HepG2 (cell line): ENCODE results near the gene SCRG1. TPM values are rescaled to one million over a fixed set of nuclear protein-coding genes. Genes with fewer than 3 reads are reported as not detected.

ENCODE experiments used
- ATAC-seq: fragments of 200-7000 bp; cut with Tn5 transposase; 3 replicates; pipeline ENCODE4 v1.9.1; 2020; ENCODE audit warnings: mild to moderate bottlenecking, moderate library complexity
- BruUV-seq: library from RNA; stranded (reverse); fragments of 400-500 nt; replicated peaks from 2 replicates; lab custom pipeline; 2021; lab: Mats Ljungman, UMichigan
- CTCF ChIA-PET: fragments of 300-600 bp; formaldehyde crosslinking; extraction: SDS; loops from one replicate; lab custom pipeline; 2021; ENCODE audit warnings: low total read pairs, inconsistent platforms, low intra/inter-chr PET ratio; lab: Yijun Ruan, JAX
- POLR2A ChIA-PET: fragments of 350-600 bp; sonication (Branson Sonifier 250); formaldehyde crosslinking; loops from one replicate; lab custom pipeline; 2020; ENCODE audit warnings: antibody characterized with exemption, inconsistent platforms; lab: Yijun Ruan, JAX
- DNase-seq: peaks from one replicate; pipeline ENCODE4 v3.0.0-alpha.2; 2015; ENCODE audit warnings: low spot score
- FAIRE-seq: peaks from 3 replicates; lab custom pipeline; 2011; peaks lifted over from hg19 to GRCh38; lab: Jason Lieb, UNC
- H2AFZ ChIP-seq: one replicate; pipeline ENCODE4 v1.6.1; 2011; ENCODE audit warnings: low read length, inconsistent platforms
- H3K27ac ChIP-seq: fragments of 300-600 bp; 3 replicates; pipeline ENCODE4 v1.8.0; 2011; ENCODE audit warnings: mixed run types, mild to moderate bottlenecking, mixed read lengths, low read length, inconsistent platforms; ENCODE audit not compliant: insufficient read depth; ENCODE audit errors: extremely low read length
- H3K27me3 ChIP-seq, 2 experiments: fragments of 200-600 bp in 1 of 2; 2 replicates in 1 of 2; 3 replicates in 1 of 2; pipeline versions ENCODE4 v1.6.0 to v1.8.0; 2011; ENCODE audit warnings: low read length in 2 of 2, mild to moderate bottlenecking in 2 of 2, moderate library complexity in 2 of 2, inconsistent platforms in 1 of 2; ENCODE audit not compliant: insufficient read depth in 2 of 2, control insufficient read depth in 1 of 2
- H3K36me3 ChIP-seq, 2 experiments: fragments of 200-600 bp in 1 of 2; replicated peaks in 1 of 2; 2 replicates in 1 of 2; 3 replicates in 1 of 2; pipeline versions ENCODE4 v1.5.1 to v1.8.0; 2011; ENCODE audit warnings: low read length in 2 of 2, inconsistent platforms in 1 of 2; ENCODE audit not compliant: insufficient read depth in 2 of 2, control insufficient read depth in 1 of 2
- H3K4me1 ChIP-seq: 2 replicates; pipeline ENCODE4 v1.5.1; 2012; ENCODE audit warnings: low read length, inconsistent platforms; ENCODE audit not compliant: insufficient read depth
- H3K4me2 ChIP-seq: 2 replicates; pipeline ENCODE4 v1.6.0; 2011; ENCODE audit warnings: low read depth, low read length, inconsistent platforms
- H3K4me3 ChIP-seq, 3 experiments: fragments of 200-600 bp in 1 of 3; sonication (generic), shearing (Covaris generic) in 1 of 3; replicated peaks in 1 of 3; 2 replicates each; pipeline ENCODE4 v1.5.1; 2011 to 2016; ENCODE audit warnings: low read length in 3 of 3, inconsistent platforms in 2 of 3, low read depth in 2 of 3, mild to moderate bottlenecking in 2 of 3, control low read depth in 1 of 3, mixed read lengths in 1 of 3; ENCODE audit not compliant: insufficient read depth in 1 of 3
- H3K79me2 ChIP-seq: one replicate; pipeline ENCODE4 v1.6.1; 2011; ENCODE audit warnings: low read length, inconsistent platforms; ENCODE audit not compliant: insufficient read depth
- H3K9ac ChIP-seq: 2 replicates; pipeline ENCODE4 v1.6.0; 2011; ENCODE audit warnings: mild to moderate bottlenecking, low read depth, low read length, inconsistent platforms; ENCODE audit not compliant: insufficient read depth
- H3K9me3 ChIP-seq: 2 replicates; pipeline ENCODE4 v1.5.1; 2012; ENCODE audit warnings: mild to moderate bottlenecking, low read length
- H4K20me1 ChIP-seq: 2 replicates; pipeline ENCODE4 v1.6.0; 2011; ENCODE audit warnings: inconsistent platforms, mild to moderate bottlenecking, low read length, moderate library complexity; ENCODE audit not compliant: insufficient read depth
- HNRNPL ChIP-seq: fragments of 200-400 bp; formaldehyde crosslinking; IDR thresholded peaks from 2 replicates; pipeline ENCODE4 v1.6.1; 2017; ENCODE audit warnings: mild to moderate bottlenecking, low read depth, low read length
- HOXA3 ChIP-seq: sonication (generic); formaldehyde crosslinking; IDR thresholded peaks from 2 replicates; pipeline ENCODE4 v1.5.0; 2020; ENCODE audit warnings: missing genetic modification reagents
- IKZF4 ChIP-seq: sonication (generic); formaldehyde crosslinking; IDR thresholded peaks from 2 replicates; pipeline ENCODE4 v1.5.1; 2020; ENCODE audit warnings: borderline replicate concordance, mild to moderate bottlenecking, low read depth, missing genetic modification reagents; ENCODE audit errors: not compliant biosample characterization
- KAT7 ChIP-seq: IDR thresholded peaks from 2 replicates; pipeline ENCODE4 v1.6.1; 2018; ENCODE audit warnings: borderline replicate concordance, missing compliant biosample characterization
- LCORL ChIP-seq, 2 experiments: fragments of 450-650 bp in 1 of 2; sonication (generic) in 1 of 2; formaldehyde crosslinking in 1 of 2; IDR thresholded peaks; 2 replicates each; pipeline versions ENCODE4 v1.5.0 to v1.6.1; 2017 to 2020; ENCODE audit warnings: antibody characterized with exemption in 1 of 2, missing genetic modification reagents in 1 of 2
- NRL ChIP-seq: sonication (generic); formaldehyde crosslinking; IDR thresholded peaks from 2 replicates; pipeline ENCODE4 v1.5.0; 2020; ENCODE audit warnings: missing genetic modification reagents, mild to moderate bottlenecking, moderate library complexity, borderline replicate concordance
- PPARG ChIP-seq: conservative IDR thresholded peaks from 2 replicates; pipeline ENCODE4 v1.6.1; 2016; ENCODE audit warnings: missing biosample characterization, missing genetic modification reagents
- RARA ChIP-seq: IDR thresholded peaks from 2 replicates; pipeline ENCODE4 v1.6.1; 2016; ENCODE audit warnings: missing genetic modification reagents, missing compliant biosample characterization
- RBAK ChIP-seq: sonication (generic); formaldehyde crosslinking; IDR thresholded peaks from 2 replicates; pipeline ENCODE4 v1.5.1; 2020; ENCODE audit warnings: mild to moderate bottlenecking, missing genetic modification reagents
- TBX2 ChIP-seq: sonication (generic); formaldehyde crosslinking; IDR thresholded peaks from 2 replicates; pipeline ENCODE4 v1.5.0; 2020; ENCODE audit warnings: missing genetic modification reagents, mild to moderate bottlenecking, borderline replicate concordance
- UBTF ChIP-seq: sonication (generic); formaldehyde crosslinking; IDR thresholded peaks from 2 replicates; pipeline ENCODE4 v1.4.0; 2020; ENCODE audit warnings: mild to moderate bottlenecking, missing genetic modification reagents
- WIZ ChIP-seq: sonication (generic); formaldehyde crosslinking; IDR thresholded peaks from 2 replicates; pipeline ENCODE4 v1.5.1; 2020; ENCODE audit warnings: mild to moderate bottlenecking, missing genetic modification reagents
- ZBTB10 ChIP-seq: sonication (generic); formaldehyde crosslinking; IDR thresholded peaks from 2 replicates; pipeline ENCODE4 v1.4.0; 2020; ENCODE audit warnings: missing genetic modification reagents, borderline replicate concordance
- ZNF17 ChIP-seq: sonication (generic); formaldehyde crosslinking; IDR thresholded peaks from 2 replicates; pipeline ENCODE4 v1.5.0; 2020; ENCODE audit warnings: mild to moderate bottlenecking, missing genetic modification reagents
- ZNF292 ChIP-seq: sonication (generic); formaldehyde crosslinking; IDR thresholded peaks from 2 replicates; pipeline ENCODE4 v1.8.1; 2022; ENCODE audit warnings: mild to moderate bottlenecking, low read depth, missing genetic modification reagents, borderline replicate concordance
- ZNF333 ChIP-seq: sonication (generic); formaldehyde crosslinking; IDR thresholded peaks from 2 replicates; pipeline ENCODE4 v1.4.0; 2020; ENCODE audit warnings: mild to moderate bottlenecking, missing genetic modification reagents, borderline replicate concordance
- ZNF615 ChIP-seq: sonication (generic); formaldehyde crosslinking; IDR thresholded peaks from 2 replicates; pipeline ENCODE4 v1.5.0; 2020; ENCODE audit warnings: mild to moderate bottlenecking, missing genetic modification reagents, borderline replicate concordance
- ZNF737 ChIP-seq: sonication (generic); formaldehyde crosslinking; IDR thresholded peaks from 2 replicates; pipeline ENCODE4 v1.5.0; 2020; ENCODE audit warnings: missing genetic modification reagents, mild to moderate bottlenecking, borderline replicate concordance
- ZNF839 ChIP-seq: sonication (generic); formaldehyde crosslinking; IDR thresholded peaks from 2 replicates; pipeline ENCODE4 v1.4.0; 2020; ENCODE audit warnings: missing genetic modification reagents, mild to moderate bottlenecking, borderline replicate concordance
- ZSCAN31 ChIP-seq: sonication (generic); formaldehyde crosslinking; IDR thresholded peaks from 2 replicates; pipeline ENCODE4 v1.5.0; 2020; ENCODE audit warnings: low read depth, mild to moderate bottlenecking, missing genetic modification reagents
- WGBS: methylation state at CpG from one replicate; pipeline ENCODE4 v1.1.6; 2017; ENCODE audit warnings: low lambda C conversion rate; 5-methylcytosine and 5-hydroxymethylcytosine counted together
- in situ Hi-C: cut with HindIII; loops from 2 replicates; pipeline ENCODE4 v1.10.0; 2017; ENCODE audit warnings: low pct_unique_long_range_greater_than_20kb; ENCODE audit not compliant: extremely low pct_ligation_motif_present
- intact Hi-C: fragments of 100-400 bp; cut with micrococcal nuclease; formaldehyde crosslinking; loops from one replicate; pipeline ENCODE4 v1.10.0; 2022; ENCODE audit not compliant: unreplicated experiment
- polyA plus RNA-seq, 8 experiments: library from polyadenylated mRNA; depleted of rRNA in 3 of 8; stranded (reverse) in 7 of 8; unstranded in 1 of 8; fragments of >200 nt; fragmentation: Illumina TruSeq in 4 of 8; extraction: Trizol in 4 of 8; gene quantifications; 2 replicates each; pipeline versions ENCODE4 v1.2.1 to v1.2.3, GENCODE V29; 2011 to 2016; ENCODE audit warnings: low read depth in 4 of 8, missing spikeins in 1 of 8, mixed read lengths in 1 of 8; ENCODE audit not compliant: insufficient read depth in 1 of 8
- total RNA-seq, 5 experiments: library from RNA; depleted of rRNA; stranded (reverse); fragments of >200 nt; fragmentation: Illumina TruSeq; extraction: Trizol; gene quantifications; 2 replicates each; pipeline ENCODE4 v1.2.3, GENCODE V29; 2016; ENCODE audit warnings: low read depth in 1 of 5

The SCRG1 gene
- total and polyA plus RNA-seq, 2 of the 13 experiments (the other 11 are each of a cell fraction or from before 2014, with no cell fraction given): not detected

- TF ChIP-seq LCORL (IDR thresholded peaks at IDR 0.05) (no peak), LCORL (CRISPR knock-in tag; IDR thresholded peaks at IDR 0.05) (no peak), UBTF (CRISPR knock-in tag) (no peak), ZNF333 (CRISPR knock-in tag) (no peak)
- TF ChIP-seq, all 625 proteins: peak for 0
These were observed 52.8 kb downstream of the SCRG1 start (continued) for GRCh38 chr4:173346074-173346473.

GRCh38 chr4:173345648-173346047 lies 53.3 kb downstream of the SCRG1 start:
- ATAC-seq: no peak
- no peak overlapping the region for H2AFZ ChIP-seq
- H3K9ac ChIP-seq: no peak overlapping the region
- DNase-seq: no peak
- no peaks in the 10 kb centered on the region for H3K9me3 ChIP-seq
- no peak overlapping the region for H3K4me3 ChIP-seq
- H3K36me3 ChIP-seq: no peaks in the 10 kb centered on the region
- TF ChIP-seq NRL (CRISPR knock-in tag) (no peak), HOXA3 (CRISPR knock-in tag) (no peak), ZSCAN31 (no peak), ZNF615 (no peak), PPARG (no peak), WIZ (CRISPR knock-in tag) (no peak), ZBTB10 (CRISPR knock-in tag) (no peak), TBX2 (CRISPR knock-in tag) (no peak), RARA (no peak), KAT7 (CRISPR knock-in tag) (no peak), ZNF292 (CRISPR knock-in tag) (no peak), ZNF839 (CRISPR knock-in tag) (no peak), IKZF4 (no peak), ZNF737 (no peak), RBAK (CRISPR knock-in tag) (no peak), ZNF17 (CRISPR knock-in tag) (no peak), HNRNPL (no peak)
- TF ChIP-seq, all 625 proteins: peak for 0
- Histone ChIP-seq H4K20me1 (no peaks in the 10 kb centered on the region), H3K4me2 (no peak overlapping the region), H3K27me3 (no peaks in the 10 kb centered on the region), H3K79me2 (no peaks in the 10 kb centered on the region), H3K4me1 (no peaks in the 10 kb centered on the region), H3K27ac (no peak overlapping the region)
- ChIA-PET POLR2A (interaction anchor here (1.5 kb wide), 1 partner anchor 11 kb away, joined by 4 read pairs; the partner anchor contains the start of gene HMGB2), CTCF (no interaction called here)
- no TSS peak for BruUV-seq
- intact Hi-C loops: no loop called here
- 34% methylated on average over 2 of the region's 2 CpGs for WGBS
- FAIRE-seq: no peak
- in situ Hi-C loops: no loop called here
